HG02885 (cell line): ENCODE data around the gene UTP20.
A peak's percentile ranks its signal among the peaks of the same experiment; 100 is the strongest.
"Not testable (repeated sequence)": the region's sequence is repeated elsewhere in the genome, so short reads cannot be mapped to it uniquely, and the experiment has no call there.

Experiments
- ATAC-seq: cut with Tn5 transposase; IDR thresholded peaks from one replicate; pipeline ENCODE4 v1.9.1; 2021; ENCODE audit warnings: mild to moderate bottlenecking; ENCODE audit not compliant: unreplicated experiment, poor library complexity

Gene UTP20

GRCh38 chr12:101325590-101325989 is 45.7 kb downstream of the UTP20 start:
- ATAC-seq = no peak

DNA sequence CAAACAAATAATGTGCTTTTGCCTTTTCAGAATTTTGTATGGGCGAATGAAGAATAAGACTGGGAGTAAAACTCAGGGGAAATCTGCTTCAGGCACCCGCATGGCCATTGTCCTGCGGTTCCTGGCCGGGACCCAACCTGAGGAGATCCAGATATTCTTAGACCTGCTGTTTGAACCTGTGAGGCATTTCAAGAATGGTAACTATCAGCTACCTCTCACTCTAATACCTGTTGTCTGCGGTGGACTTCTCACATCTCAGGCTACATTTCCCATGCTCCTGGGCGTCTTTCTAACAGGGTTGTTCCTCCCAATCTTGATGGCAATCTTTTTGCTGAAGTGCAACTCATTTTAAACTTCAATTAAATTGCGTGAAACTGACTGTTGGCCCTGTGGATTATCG is 47.1 kb downstream of the UTP20 start:
- no peak for ATAC-seq

- ATAC-seq = no peak
Observed at GRCh38 chr12:101327546-101327945, 47.6 kb downstream of the UTP20 start.

DNA sequence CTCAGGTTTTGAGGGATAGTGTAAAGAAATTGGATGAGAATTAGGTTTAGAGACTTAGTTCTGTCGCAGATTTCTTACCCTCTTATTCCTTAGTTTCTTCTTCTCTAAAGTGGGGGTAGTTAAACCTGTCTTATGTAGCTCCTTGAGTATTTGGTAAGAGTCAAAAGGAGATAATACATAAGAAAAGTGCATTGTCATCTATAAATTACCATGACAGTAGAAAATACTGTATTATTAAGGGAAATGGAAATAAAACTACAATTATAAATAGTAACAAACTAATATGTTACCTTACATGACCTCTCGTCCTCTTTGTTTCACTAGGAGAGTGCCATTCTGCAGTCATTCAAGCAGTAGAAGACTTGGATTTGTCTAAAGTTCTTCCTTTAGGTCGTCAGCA is 49.0 kb downstream of the UTP20 start:
- ATAC-seq = no peak

GRCh38 chr12:101330631-101331030 is 50.7 kb downstream of the UTP20 start:
- no peak for ATAC-seq

- no peak for ATAC-seq
Observed at GRCh38 chr12:101336437-101336836, 56.5 kb downstream of the UTP20 start.

GRCh38 chr12:101338087-101338486 is 58.2 kb downstream of the UTP20 start:
- ATAC-seq = no peak

- ATAC-seq = no peak
Observed at GRCh38 chr12:101343893-101344292, 64.0 kb downstream of the UTP20 start.

DNA sequence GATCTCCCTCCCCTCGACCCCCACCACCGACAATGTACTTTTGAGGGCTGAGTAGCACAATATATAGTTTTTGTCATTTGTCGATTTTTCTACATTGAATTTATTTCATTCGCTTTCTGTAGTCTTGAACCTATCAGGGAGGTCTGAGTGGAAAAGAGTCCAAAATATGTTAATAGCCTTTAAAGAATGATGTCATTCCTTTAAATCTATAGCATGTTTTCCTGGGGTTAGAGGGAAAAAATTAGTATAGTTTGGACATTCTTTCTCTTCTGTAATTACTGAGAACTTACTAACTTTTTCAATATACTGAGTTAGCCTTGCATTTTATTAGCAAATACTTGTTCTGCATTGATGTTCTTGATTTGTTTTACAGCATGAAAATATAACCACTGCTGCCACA is 71.8 kb downstream of the UTP20 start:
- ATAC-seq = no peak

DNA sequence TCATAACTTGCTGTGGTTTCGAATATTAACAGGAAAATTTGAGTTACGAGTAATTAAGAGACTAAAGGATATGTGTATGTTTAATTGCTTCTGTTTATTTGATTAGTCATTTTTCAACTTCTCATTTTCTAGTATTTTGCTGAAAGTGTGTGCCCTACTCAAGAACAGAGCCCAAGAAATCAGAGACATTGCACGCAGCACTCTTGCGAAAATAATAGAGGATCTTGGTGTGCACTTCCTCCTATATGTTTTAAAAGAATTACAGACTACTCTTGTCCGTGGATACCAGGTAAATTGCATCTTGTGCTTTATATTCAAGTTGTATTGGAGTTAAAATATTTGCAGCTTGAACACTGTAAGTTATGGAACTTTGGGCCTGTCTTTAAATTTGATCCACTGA is 76.9 kb downstream of the UTP20 start:
- no peak for ATAC-seq

- ATAC-seq = no peak
Observed at GRCh38 chr12:101361455-101361854, 81.5 kb downstream of the UTP20 start.

- no peak for ATAC-seq
Observed at GRCh38 chr12:101368016-101368415, 88.1 kb downstream of the UTP20 start.

DNA sequence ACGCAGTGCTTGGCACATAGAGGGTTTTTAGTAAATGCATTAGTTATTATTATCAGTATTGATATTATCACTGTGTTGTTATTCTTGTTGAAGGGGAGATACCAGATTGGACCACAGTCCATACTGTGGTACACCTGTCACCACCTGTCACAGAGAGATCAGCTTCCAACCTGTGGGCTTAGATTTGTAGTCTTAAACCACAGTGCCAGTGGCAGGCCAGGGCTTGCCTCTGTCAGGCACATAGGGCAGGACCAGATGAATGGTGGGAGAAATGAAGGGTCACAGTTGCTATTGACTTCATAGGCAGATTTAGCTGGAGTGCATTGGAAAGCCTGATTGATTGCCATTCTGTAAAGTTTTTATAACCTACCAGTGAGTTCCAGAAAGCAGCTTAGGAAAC is 92.5 kb downstream of the UTP20 start:
- ATAC-seq = no peak

GRCh38 chr12:101375573-101375972 is 95.7 kb downstream of the UTP20 start:
- no peak for ATAC-seq

GRCh38 chr12:101379149-101379548 is 99.2 kb downstream of the UTP20 start:
- no peak for ATAC-seq

DNA sequence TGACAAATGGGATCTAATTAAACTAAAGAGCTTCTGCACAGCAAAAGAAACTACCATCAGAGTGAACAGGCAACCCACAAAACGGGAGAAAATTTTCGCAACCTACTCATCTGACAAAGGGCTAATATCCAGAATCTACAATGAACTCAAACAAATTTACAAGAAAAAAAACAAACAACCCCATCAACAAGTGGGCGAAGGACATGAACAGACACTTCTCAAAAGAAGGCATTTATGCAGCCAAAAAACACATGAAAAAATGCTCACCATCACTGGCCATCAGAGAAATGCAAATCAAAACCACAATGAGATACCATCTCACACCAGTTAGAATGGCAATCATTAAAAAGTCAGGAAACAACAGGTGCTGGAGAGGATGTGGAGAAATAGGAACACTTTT is 111.3 kb downstream of the UTP20 start:
- ATAC-seq = not testable (repeated sequence)

GRCh38 chr12:101407049-101407435 is 127.1 kb downstream of the UTP20 start:
- peak; percentile 16 for ATAC-seq

- peak; percentile 80 for ATAC-seq
Observed at GRCh38 chr12:101407436-101408345, 127.8 kb downstream of the UTP20 start, which contains the start of gene ARL1. Gene ARL1, minus strand, starts transcription at chr12:101407772. Its CDS starts 127 bp downstream, at chr12:101407645.

DNA sequence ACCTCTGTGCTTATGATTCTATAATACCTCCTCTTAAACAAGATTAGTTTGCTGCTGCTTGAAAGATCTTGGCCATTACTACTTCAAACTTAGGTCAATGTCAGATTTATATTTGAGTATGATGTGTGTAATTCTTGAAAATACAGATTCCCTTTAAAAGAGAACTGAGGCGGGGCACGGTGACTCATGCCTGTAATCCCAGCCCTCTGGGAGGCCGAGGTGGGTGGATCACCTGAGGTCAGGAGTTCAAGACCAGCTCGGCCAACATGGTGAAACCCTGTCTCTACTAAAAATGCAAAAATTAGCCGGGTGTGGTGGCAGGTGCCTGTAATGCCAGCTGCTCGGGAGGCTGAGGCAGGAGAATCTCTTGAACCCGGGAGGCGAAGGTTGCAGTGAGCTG is 130.3 kb downstream of the UTP20 start:
- not testable (repeated sequence) for ATAC-seq

DNA sequence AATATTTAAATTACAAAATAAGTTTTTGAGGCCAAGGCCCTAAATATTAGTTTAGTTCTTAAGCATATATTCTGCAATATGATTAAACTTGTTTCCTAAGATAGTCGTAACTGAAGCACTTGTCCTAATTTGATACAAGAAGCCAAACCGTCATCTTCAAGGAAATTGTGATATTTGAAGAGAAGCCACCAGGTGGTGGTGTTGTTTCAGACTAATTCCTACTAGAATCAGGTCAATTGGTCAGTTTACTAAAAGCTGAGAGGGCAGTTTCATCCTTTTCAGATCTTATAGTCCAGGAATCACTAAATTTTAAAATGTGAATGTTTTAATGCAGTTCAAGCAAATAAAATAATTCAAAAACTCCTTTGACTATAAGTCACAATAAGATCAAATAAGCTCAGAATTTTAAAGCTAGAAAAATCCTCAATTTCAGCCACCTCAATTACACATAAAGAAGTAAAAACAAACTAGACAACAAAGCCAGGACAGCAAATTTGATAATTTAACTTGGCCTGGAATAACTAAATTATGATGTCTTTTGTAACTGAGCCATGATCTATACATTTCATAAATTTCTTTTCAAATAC is 134.7 kb downstream of the UTP20 start:
- no peak for ATAC-seq

DNA sequence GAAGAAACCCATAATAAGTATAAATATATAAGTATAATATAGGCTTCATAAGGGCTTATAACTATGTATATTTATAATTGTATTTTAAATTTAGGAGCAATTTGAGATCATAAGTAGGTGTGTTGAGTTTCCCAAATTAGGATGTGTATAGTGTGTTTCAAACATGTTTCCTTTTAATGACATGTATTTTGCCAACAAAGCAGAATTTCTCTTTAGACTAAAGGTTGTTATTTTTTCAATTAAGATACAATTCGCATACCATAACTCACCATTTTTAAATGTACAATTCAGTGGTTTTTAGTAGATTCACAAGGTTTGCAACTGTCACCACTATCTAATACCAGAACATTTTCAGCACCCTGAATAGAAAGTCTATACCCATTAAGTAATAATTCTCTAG is 135.3 kb downstream of the UTP20 start:
- no peak for ATAC-seq

DNA sequence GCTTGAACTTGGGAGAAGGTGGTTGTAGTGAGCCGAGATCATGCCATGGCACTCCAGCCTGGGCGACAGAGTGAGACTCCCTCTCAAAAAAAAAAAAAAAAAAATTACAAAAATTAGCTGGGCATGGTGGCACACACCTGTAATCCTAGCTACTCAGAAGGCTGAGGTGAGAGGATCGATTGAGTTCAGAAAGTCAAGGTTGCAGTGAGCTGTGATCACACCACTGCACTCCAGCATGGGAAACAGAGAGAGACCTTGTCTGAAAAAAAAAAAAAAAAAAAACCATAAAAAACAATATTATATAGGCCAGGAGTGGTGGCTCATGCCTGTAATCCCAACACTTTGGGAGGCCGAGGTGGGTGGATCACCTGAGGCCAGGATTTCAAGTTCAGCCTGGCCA is 142.2 kb downstream of the UTP20 start:
- ATAC-seq = not testable (repeated sequence)
